A673 (cell line): ENCODE data around the gene SEMA4A. TPM values are rescaled to one million over a fixed set of nuclear protein-coding genes. Genes with fewer than 3 reads are reported as not detected.

Experiments
- BruUV-seq: library from RNA; stranded (reverse); fragments of 400-500 nt; replicated peaks from 2 replicates; lab custom pipeline; 2021; lab: Mats Ljungman, UMichigan
- CTCF ChIA-PET: fragments of 300-600 bp; sonication (Branson Sonifier 250); formaldehyde crosslinking; loops from one replicate; lab custom pipeline; 2022; ENCODE audit warnings: antibody characterized with exemption; lab: Charles Lee
- POLR2A ChIA-PET: fragments of 300-600 bp; sonication (Branson Sonifier 250); formaldehyde crosslinking; loops from one replicate; lab custom pipeline; 2022; ENCODE audit warnings: antibody characterized with exemption; ENCODE audit not compliant: low non-redundant PET; lab: Charles Lee
- DNase-seq: peaks from one replicate; pipeline ENCODE4 v3.0.0-alpha.2; 2015; ENCODE audit warnings: low spot score
- H3K27ac ChIP-seq: fragments of 200-600 bp; sonication (generic); 2 replicates; pipeline ENCODE4 v1.5.1; 2016; ENCODE audit warnings: mixed run types, low read depth, mild to moderate bottlenecking, mixed read lengths, antibody characterized with exemption, low read length; ENCODE audit not compliant: poor library complexity, severe bottlenecking
- H3K27me3 ChIP-seq: fragments of 200-600 bp; sonication (generic); replicated peaks from 2 replicates; pipeline ENCODE4 v1.6.1; 2017; ENCODE audit warnings: mixed run types, low read depth, mild to moderate bottlenecking, mixed read lengths, antibody characterized with exemption, low read length; ENCODE audit not compliant: insufficient read depth, poor library complexity
- H3K36me3 ChIP-seq: fragments of 200-600 bp; sonication (generic); 2 replicates; pipeline ENCODE4 v1.6.1; 2016; ENCODE audit warnings: mixed run types, mild to moderate bottlenecking, mixed read lengths, antibody characterized with exemption, low read length; ENCODE audit not compliant: insufficient read depth, poor library complexity, severe bottlenecking
- H3K4me1 ChIP-seq: fragments of 200-600 bp; sonication (generic); 2 replicates; pipeline ENCODE4 v1.6.1; 2017; ENCODE audit warnings: mixed run types, mild to moderate bottlenecking, mixed read lengths, antibody characterized with exemption, low read length; ENCODE audit not compliant: insufficient read depth, poor library complexity, severe bottlenecking
- H3K4me3 ChIP-seq: fragments of 200-600 bp; sonication (generic); 2 replicates; pipeline ENCODE4 v1.5.1; 2016; ENCODE audit warnings: low read depth, mixed run types, mild to moderate bottlenecking, mixed read lengths, low read length; ENCODE audit not compliant: poor library complexity, severe bottlenecking
- H3K9me3 ChIP-seq: fragments of 200-600 bp; sonication (generic); 2 replicates; pipeline ENCODE4 v1.6.1; 2016; ENCODE audit warnings: mixed run types, low read depth, mild to moderate bottlenecking, mixed read lengths, antibody characterized with exemption, low read length; ENCODE audit not compliant: poor library complexity, severe bottlenecking
- CTCF ChIP-seq: fragments of 300-800, 200-600 bp; sonication (generic); conservative IDR thresholded peaks from 2 replicates; pipeline ENCODE4 v1.5.1; 2017; ENCODE audit warnings: low read depth, mild to moderate bottlenecking, antibody characterized with exemption, low read length, moderate library complexity, mixed read lengths
- EZH2 ChIP-seq: fragments of 200-600 bp; sonication (generic); IDR thresholded peaks from 2 replicates; pipeline ENCODE4 v1.6.1; 2017; ENCODE audit warnings: borderline replicate concordance, low read depth, mild to moderate bottlenecking, mixed read lengths, antibody characterized with exemption, low read length; ENCODE audit not compliant: poor library complexity, severe bottlenecking
- intact Hi-C: fragments of 100-400 bp; cut with micrococcal nuclease; formaldehyde crosslinking; loops from one replicate; pipeline ENCODE4 v1.10.0; 2022; ENCODE audit not compliant: unreplicated experiment
- total RNA-seq: library from RNA; stranded (reverse); gene quantifications from 2 replicates; pipeline ENCODE4 v1.2.3, GENCODE V29; 2021

Gene SEMA4A
- total RNA-seq, 1 experiment from 2014 or later = 0.77 TPM

GRCh38 chr1:156212130-156212529 is 58.7 kb downstream of the SEMA4A start:
- CTCF ChIA-PET = interaction anchor here (1.0 to 1.3 kb wide), 2 partner anchors 13 to 71 kb away, joined by 6 to 10 read pairs; no protein-coding TSS in a partner anchor
- Histone ChIP-seq H3K4me3 (peak overlapping the region; percentile 64), H3K27me3 (no peaks in the 10 kb centered on the region), H3K9me3 (no peaks in the 10 kb centered on the region), H3K4me1 (peaks cover 10% of the 10 kb centered on the region), H3K27ac (peak overlapping the region; percentile 99), H3K36me3 (no peaks in the 10 kb centered on the region)
- no TSS peak for BruUV-seq
- TF ChIP-seq CTCF = no peak
- no peak for TF ChIP-seq EZH2
- intact Hi-C loops = loop anchor here (5.0 kb wide), 1 partner anchor 120 kb away; no protein-coding TSS in a partner anchor
- POLR2A ChIA-PET = no interaction called here
- DNase-seq = no peak

- intact Hi-C loops = loop anchor here (5.0 kb wide), 1 partner anchor 121 kb away; no protein-coding TSS in a partner anchor
- peak within 1 kb of the TSS; percentile 64 for H3K4me3 ChIP-seq
- H3K27ac ChIP-seq = peak within 1 kb of the TSS; percentile 99
- TF ChIP-seq EZH2 (no peak), CTCF (no peak)
- H3K9me3 ChIP-seq = no peaks in the 10 kb centered on the region
- CTCF ChIA-PET = interaction anchor here (1.0 to 1.3 kb wide), 3 partner anchors 12 to 72 kb away, joined by 5 to 10 read pairs (median 6); no protein-coding TSS in a partner anchor
- H3K27me3 ChIP-seq = no peaks in the 10 kb centered on the region
- H3K36me3 ChIP-seq = no peaks in the 10 kb centered on the region
- peak; percentile 99 for DNase-seq
- POLR2A ChIA-PET = interaction anchor here (0.5 kb wide), 2 partner anchors 18 to 88 kb away, joined by 3 to 4 read pairs; no protein-coding TSS in a partner anchor
- TSS peak; percentile 74 for BruUV-seq
- peaks cover 10% of the 10 kb centered on the region for H3K4me1 ChIP-seq
Measured at GRCh38 chr1:156212833-156213643, 59.7 kb downstream of the SEMA4A start, which contains the start of gene PMF1. TSS of gene PMF1 (plus strand) at chr1:156213007. CDS start at chr1:156213016, 9 bp downstream.

GRCh38 chr1:156213644-156213966 is 60.2 kb downstream of the SEMA4A start:
- peak overlapping the region; percentile 99 for H3K27ac ChIP-seq
- no peaks in the 10 kb centered on the region for H3K9me3 ChIP-seq
- DNase-seq = no peak
- intact Hi-C loops = loop anchor here (5.0 kb wide), 1 partner anchor 121 kb away; no protein-coding TSS in a partner anchor
- peak overlapping the region; percentile 64 for H3K4me3 ChIP-seq
- BruUV-seq = no TSS peak
- POLR2A ChIA-PET = no interaction called here
- H3K27me3 ChIP-seq = no peaks in the 10 kb centered on the region
- H3K4me1 ChIP-seq = peaks cover 10% of the 10 kb centered on the region
- TF ChIP-seq CTCF (no peak), EZH2 (no peak)
- H3K36me3 ChIP-seq = no peaks in the 10 kb centered on the region
- CTCF ChIA-PET = interaction anchor here (1.0 to 1.3 kb wide), 2 partner anchors 68 to 72 kb away, joined by 5 to 6 read pairs; no protein-coding TSS in a partner anchor
